Stimulated activated naive B cell treated with anti-CD40 and anti-IgM and Interleukin-4, amounts not matched to agents 10 μg/mL and 1 μg/mL and 100 μg/mL, for 72 hours (primary cell): ENCODE data around the gene ECPAS.
"Not testable (repeated sequence)": the region's sequence is repeated elsewhere in the genome, so short reads cannot be mapped to it uniquely, and the experiment has no call there.

Experiments used
- ATAC-seq, 2 donors: fragments of 150-1000 bp; cut with Tn5 transposase; replicated peaks; 2 replicates each; pipeline ENCODE4 v1.10.0; 2021; ENCODE audit warnings: moderate library complexity in 1 of 2
- DNase-seq: peaks from one replicate; pipeline ENCODE4 v3.0.0; 2021
- H3K27ac Mint-ChIP-seq: one replicate; pipeline ENCODE4 v1.8.0; 2022; ENCODE audit warnings: mild to moderate bottlenecking, mixed read lengths
- H3K27me3 Mint-ChIP-seq, 2 donors: one replicate each; pipeline ENCODE4 v1.8.0; 2022; ENCODE audit warnings: mixed read lengths in 2 of 2
- H3K36me3 Mint-ChIP-seq, 2 donors: one replicate each; pipeline ENCODE4 v1.8.0; 2022; ENCODE audit warnings: mixed read lengths in 2 of 2, mild to moderate bottlenecking in 1 of 2
- H3K4me1 Mint-ChIP-seq, 2 donors: one replicate each; pipeline ENCODE4 v1.8.0; 2022; ENCODE audit warnings: mixed read lengths in 2 of 2, mild to moderate bottlenecking in 1 of 2
- H3K4me3 Mint-ChIP-seq, 2 donors: one replicate each; pipeline ENCODE4 v1.8.0; 2022; ENCODE audit warnings: mild to moderate bottlenecking in 2 of 2, mixed read lengths in 2 of 2, moderate library complexity in 1 of 2
- H3K9me3 Mint-ChIP-seq, 2 donors: one replicate each; pipeline ENCODE4 v1.8.0; 2022; ENCODE audit warnings: mixed read lengths in 2 of 2, mild to moderate bottlenecking in 1 of 2

ECPAS gene, protein sequence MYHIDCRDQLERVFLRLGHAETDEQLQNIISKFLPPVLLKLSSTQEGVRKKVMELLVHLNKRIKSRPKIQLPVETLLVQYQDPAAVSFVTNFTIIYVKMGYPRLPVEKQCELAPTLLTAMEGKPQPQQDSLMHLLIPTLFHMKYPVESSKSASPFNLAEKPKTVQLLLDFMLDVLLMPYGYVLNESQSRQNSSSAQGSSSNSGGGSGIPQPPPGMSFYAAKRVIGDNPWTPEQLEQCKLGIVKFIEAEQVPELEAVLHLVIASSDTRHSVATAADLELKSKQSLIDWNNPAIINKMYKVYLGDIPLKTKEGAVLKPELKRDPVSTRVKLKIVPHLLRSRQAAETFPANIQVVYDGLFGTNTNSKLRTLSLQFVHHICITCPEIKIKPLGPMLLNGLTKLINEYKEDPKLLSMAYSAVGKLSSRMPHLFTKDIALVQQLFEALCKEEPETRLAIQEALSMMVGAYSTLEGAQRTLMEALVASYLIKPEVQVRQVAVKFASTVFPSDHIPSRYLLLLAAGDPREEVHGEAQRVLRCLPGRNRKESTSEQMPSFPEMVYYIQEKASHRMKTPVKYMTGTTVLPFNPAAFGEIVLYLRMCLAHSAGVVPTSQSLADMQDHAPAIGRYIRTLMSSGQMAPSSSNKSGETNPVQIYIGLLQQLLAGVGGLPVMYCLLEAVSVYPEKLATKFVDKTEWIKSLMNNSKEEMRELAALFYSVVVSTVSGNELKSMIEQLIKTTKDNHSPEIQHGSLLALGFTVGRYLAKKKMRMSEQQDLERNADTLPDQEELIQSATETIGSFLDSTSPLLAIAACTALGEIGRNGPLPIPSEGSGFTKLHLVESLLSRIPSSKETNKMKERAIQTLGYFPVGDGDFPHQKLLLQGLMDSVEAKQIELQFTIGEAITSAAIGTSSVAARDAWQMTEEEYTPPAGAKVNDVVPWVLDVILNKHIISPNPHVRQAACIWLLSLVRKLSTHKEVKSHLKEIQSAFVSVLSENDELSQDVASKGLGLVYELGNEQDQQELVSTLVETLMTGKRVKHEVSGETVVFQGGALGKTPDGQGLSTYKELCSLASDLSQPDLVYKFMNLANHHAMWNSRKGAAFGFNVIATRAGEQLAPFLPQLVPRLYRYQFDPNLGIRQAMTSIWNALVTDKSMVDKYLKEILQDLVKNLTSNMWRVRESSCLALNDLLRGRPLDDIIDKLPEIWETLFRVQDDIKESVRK (N-terminal part only)

DNA sequence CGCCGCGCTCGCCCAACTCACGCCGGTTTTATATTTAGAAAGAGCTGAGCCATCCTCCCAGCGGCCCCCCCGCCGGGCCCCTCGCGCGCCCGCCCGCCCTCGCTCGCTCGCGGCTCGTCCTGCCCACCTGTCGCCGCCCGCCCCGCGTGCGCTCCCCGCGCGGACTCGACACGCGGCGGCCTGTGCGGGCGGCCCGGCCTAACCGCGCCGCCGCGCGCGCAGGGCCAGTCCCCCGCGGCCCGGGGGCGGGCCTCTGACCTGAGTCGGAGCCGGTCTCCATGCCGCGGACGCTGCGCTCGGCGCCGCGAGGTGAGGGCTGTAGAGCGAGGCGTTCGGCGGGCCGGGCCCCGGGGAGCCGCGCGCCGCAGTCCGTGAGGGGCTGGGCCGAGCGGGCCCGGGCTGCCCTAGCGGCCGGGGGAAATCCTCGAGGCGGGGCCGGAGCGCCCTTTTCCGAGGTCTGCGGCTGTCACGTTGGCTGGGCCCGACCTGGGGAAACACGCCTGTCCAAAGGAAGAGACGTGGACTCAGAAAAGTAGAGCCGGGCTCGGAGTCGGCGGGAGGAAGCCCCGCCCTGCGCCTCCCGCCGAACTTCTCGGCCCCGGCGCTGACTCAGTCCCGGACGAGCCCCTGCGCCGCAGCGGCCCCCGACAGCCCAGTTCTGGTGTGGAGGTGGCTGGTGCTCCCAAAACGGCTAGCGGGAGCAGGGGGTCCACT, at the start of gene ECPAS:
Gene ECPAS, minus strand, starts transcription at position 526 of the 714 bp plus-strand sequence. CDS start 11,465 bp downstream, outside the sequence.
- Mint-ChIP-seq H3K9me3 (no peaks in the 10 kb centered on the region), H3K4me1 (peaks cover 16 to 29% of the 10 kb centered on the region in 2 donors), H3K36me3 (peaks cover 5 to 7% of the 10 kb centered on the region in 2 donors), H3K27ac (peak within 1 kb of the TSS; percentile 92), H3K27me3 (peaks cover 6 to 9% of the 10 kb centered on the region in 2 donors), H3K4me3 (peak within 1 kb of the TSS; percentile 86 to 95)
- peak; percentile 77 to 78 for ATAC-seq
- peak; percentile 66 for DNase-seq

DNA sequence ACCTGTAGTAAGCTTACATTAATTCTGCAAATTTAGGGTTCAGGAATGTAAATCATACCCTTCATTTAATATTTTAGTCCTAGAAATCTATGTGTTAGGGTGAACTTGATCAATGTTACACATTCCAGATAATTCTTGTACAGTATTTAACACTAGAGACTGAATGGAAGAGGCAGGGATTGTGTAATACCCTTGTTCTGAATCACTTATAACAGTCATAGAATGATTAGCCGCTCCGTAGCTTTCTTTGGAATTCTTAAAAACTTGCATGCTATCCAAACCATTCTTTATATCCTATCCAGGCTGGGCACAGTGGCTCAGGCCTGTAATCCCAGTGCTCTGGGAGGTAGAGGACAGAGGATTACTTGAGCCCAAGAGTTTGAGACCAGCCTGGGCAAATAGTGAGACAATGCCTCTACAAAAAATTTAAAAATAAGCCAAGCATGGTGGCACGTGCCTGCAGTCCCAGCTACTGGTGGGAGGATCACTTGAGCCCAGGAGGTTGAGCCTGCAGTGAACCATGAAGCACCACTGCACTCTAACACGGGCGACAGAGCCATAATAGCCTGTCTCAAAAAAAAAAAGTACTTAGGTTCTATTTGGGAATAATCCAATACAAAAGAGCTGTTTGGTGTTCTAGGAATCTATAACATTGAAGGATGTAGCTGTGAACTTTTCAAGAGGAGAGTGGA, 49.1 kb upstream of the ECPAS start:
- no peak for DNase-seq
- H3K36me3 Mint-ChIP-seq = peaks cover 8 to 14% of the 10 kb centered on the region in 2 donors
- H3K9me3 Mint-ChIP-seq = peaks cover 7 to 10% of the 10 kb centered on the region in 2 donors
- no peak for ATAC-seq
- no peak overlapping the region for H3K4me3 Mint-ChIP-seq
- no peaks in the 10 kb centered on the region for H3K4me1 Mint-ChIP-seq
- H3K27me3 Mint-ChIP-seq = no peaks in the 10 kb centered on the region
- no peak overlapping the region for H3K27ac Mint-ChIP-seq

DNA sequence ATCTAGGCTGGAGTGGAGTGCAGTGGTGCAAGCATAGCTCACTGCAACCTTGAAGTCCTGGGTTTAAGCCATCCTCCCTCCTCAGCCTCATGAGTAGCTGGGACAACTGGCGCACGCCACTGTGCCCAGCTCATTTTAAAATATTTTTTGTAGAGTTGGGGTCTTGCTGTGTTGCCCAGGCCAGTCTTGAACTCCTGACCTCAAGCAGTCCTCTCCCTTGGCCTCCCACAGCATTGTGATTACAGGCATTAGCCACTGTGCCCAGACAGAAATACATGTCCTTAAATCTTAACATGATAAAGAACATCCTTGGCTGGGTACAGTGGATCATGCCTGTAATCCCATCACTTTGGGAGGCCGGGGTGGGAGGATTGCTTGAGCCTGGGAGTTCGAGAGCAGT, 47.5 kb upstream of the ECPAS start:
- H3K27ac Mint-ChIP-seq = no peak overlapping the region
- DNase-seq = no peak

DNA sequence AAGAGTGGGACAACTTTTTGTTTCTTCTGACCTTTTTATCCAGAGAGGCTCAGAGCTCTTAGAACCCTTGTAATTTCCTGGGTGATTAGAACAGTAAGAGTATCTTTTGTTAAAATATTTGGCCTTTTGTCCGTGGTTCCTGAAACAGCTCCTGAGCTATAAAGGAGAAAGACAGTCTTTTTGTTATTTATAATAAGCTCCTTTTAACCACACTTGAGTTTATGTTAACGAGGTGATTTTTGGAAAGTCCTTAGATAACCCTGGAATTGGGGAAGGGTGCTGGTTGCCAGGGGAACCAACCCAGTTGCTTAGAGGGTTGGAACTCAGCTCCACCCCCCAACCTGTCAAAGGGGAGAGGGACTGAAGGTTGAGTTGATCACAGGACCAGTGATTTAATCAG, 45.6 kb upstream of the ECPAS start:
- Mint-ChIP-seq H3K4me1 (peaks cover 9 to 16% of the 10 kb centered on the region in 2 donors), H3K4me3 (no peak overlapping the region), H3K36me3 (peaks cover 7 to 9% of the 10 kb centered on the region in 2 donors), H3K27me3 (peaks cover 15% of the 10 kb centered on the region in 2 donors), H3K27ac (no peak overlapping the region), H3K9me3 (peaks cover 2 to 3% of the 10 kb centered on the region in 2 donors)
- ATAC-seq (no peak), DNase-seq (no peak)

More for the DNA sequence above, 47.5 kb upstream of the ECPAS start:
- no peak for ATAC-seq
- Mint-ChIP-seq H3K9me3 (peaks cover 6 to 7% of the 10 kb centered on the region in 2 donors), H3K4me1 (no peaks in the 10 kb centered on the region), H3K4me3 (no peak overlapping the region), H3K27me3 (peaks cover 0 to 3% of the 10 kb centered on the region in 2 donors), H3K36me3 (peaks cover 8 to 14% of the 10 kb centered on the region in 2 donors)

DNA sequence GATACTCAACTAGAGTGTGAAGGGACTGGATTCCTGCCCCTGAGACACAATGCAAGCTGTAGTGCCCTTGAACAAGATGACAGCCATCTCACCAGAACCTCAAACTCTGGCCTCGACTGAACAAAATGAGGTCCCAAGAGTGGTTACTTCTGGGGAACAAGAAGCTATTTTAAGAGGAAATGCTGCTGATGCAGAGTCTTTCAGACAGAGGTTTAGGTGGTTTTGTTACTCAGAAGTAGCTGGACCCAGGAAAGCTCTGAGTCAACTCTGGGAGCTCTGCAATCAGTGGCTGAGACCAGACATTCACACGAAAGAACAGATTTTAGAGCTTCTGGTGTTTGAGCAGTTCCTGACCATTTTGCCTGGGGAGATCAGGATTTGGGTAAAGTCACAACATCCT, 43.2 kb upstream of the ECPAS start:
- ATAC-seq (peak; percentile 33 to 52), DNase-seq (no peak)
- H3K27ac Mint-ChIP-seq = no peak overlapping the region
- peaks cover 0 to 8% of the 10 kb centered on the region in 2 donors for H3K9me3 Mint-ChIP-seq
- H3K4me3 Mint-ChIP-seq = no peak overlapping the region
- peaks cover 24 to 28% of the 10 kb centered on the region in 2 donors for H3K27me3 Mint-ChIP-seq
- H3K36me3 Mint-ChIP-seq = peaks cover 4% of the 10 kb centered on the region in 2 donors
- H3K4me1 Mint-ChIP-seq = peaks cover 11 to 18% of the 10 kb centered on the region in 2 donors

DNA sequence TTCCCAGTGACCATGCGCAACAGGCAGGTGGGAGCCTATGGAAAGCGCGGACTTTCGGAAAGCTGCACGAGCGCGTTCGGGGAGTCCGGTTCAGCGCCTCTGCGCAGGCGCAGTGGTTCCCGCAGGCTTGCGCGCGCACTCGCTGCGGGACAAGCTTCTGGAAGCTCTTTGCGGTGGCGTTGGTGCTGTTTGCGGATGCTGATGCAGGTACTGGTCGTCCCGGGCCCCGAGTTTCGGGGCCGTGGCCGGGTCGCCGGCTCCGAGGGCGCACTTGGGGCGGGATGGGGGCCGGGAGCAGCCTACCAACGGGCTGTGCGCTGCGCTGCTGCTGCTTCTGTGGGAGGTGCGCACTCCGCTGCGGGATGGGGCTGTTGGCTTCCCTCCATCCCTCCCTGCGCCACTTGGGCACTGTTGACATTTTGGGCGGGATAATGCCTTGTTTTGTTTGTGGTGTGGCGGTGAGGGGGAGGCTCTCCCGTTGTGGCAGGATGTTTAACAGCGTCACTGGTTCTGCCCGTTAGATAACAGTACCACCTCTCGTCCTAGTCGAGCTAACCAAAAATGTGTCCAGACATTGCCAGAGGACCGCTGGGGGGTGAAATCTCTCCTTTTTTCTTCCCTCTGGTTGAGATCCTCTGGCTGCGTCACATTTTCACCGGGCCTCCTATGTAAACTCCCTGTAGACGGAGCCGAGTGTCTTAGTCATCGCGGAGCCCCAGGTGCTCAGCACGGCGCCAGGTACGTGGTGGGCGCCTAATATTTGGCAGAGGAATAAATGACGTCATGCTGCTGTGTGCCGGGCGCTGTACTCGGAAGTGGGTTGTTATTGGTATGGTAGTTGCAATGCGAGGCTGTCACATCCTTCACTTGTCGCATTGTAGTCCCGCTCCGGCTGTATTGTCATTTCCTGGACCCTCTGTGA, 41.1 kb upstream of the ECPAS start, which contains the start of gene ZNF483:
Gene ZNF483, plus strand, starts transcription at position 124 of the 922 bp plus-strand sequence. CDS start 2,217 bp downstream, outside the sequence.
- Mint-ChIP-seq H3K9me3 (peaks cover 0 to 5% of the 10 kb centered on the region in 2 donors), H3K4me3 (peak within 1 kb of the TSS; percentile 85 to 86), H3K27ac (peak within 1 kb of the TSS; percentile 48), H3K36me3 (peaks cover 0 to 4% of the 10 kb centered on the region in 2 donors), H3K4me1 (peaks cover 11 to 18% of the 10 kb centered on the region in 2 donors), H3K27me3 (peaks cover 29 to 39% of the 10 kb centered on the region in 2 donors)
- DNase-seq (peak; percentile 49), ATAC-seq (peak; percentile 68 to 75)

DNA sequence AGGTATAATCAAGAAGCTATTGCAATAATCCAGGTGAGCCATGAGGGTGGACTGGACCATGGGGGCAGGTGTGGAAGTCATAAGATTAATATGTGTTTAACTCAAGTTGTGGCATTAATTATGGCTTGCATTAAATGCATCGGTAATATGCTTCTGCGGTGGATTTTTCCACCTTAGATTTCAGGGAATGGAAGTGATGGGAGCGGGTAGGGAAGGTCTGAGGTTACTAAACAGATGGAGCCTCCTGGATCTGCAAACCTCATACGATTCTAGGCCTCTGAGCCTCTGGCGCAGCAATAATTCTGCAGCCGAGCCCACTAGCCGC, 40.5 kb upstream of the ECPAS start:
- Mint-ChIP-seq H3K4me3 (peak overlapping the region; percentile 85 to 86), H3K27me3 (peaks cover 34 to 39% of the 10 kb centered on the region in 2 donors), H3K36me3 (peaks cover 0 to 4% of the 10 kb centered on the region in 2 donors), H3K9me3 (peaks cover 0 to 5% of the 10 kb centered on the region in 2 donors), H3K27ac (no peak overlapping the region), H3K4me1 (peaks cover 11 to 18% of the 10 kb centered on the region in 2 donors)
- no peak for DNase-seq
- no peak for ATAC-seq

DNA sequence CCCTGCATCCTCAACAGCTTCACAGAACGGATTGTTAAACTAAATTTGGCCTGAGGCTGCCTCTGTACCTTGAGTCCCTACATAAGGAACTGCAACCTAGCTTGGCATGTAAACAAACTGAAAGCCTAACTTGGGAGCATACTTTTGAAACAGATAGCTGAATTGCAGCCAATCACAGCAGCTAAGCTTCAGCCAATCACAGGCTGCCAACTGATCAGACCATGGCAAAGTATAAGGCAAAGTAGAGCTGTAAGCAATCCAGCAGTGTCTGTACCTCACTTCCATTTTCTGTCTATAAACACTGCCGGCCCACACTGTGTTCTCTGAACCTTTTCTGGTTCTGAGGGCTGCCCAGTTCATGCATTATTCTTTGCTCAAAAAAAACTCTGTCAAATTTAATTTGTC, 31.9 kb upstream of the ECPAS start:
- H3K27me3 Mint-ChIP-seq = peaks cover 9 to 22% of the 10 kb centered on the region in 2 donors
- DNase-seq = no peak
- H3K9me3 Mint-ChIP-seq = peaks cover 7% of the 10 kb centered on the region in 2 donors

DNA sequence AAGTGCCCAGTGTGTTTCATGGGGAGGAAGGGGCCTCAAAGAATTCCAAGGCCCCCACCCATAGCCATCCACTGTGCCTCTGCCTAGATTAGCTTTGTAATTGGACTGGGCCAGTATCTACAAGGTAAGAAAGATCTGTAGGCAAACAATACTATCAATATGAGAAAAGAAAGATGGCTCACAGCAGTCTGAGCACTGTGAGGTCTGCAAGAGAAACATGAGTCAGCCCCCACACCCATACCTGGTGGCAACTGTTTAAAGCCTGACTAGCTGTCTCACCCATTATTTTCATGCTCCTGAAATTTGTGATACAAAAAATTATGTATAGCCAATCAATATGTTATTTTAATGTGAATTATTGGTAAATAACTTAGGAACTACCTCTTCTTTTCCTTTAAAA, 30.8 kb upstream of the ECPAS start:
- Mint-ChIP-seq H3K9me3 (peaks cover 11% of the 10 kb centered on the region in 2 donors), H3K4me1 (no peaks in the 10 kb centered on the region), H3K27me3 (peaks cover 1 to 22% of the 10 kb centered on the region in 2 donors), H3K4me3 (no peak overlapping the region), H3K36me3 (no peaks in the 10 kb centered on the region), H3K27ac (no peak overlapping the region)
- ATAC-seq (no peak), DNase-seq (no peak)

More for the DNA sequence above, 31.9 kb upstream of the ECPAS start:
- Mint-ChIP-seq H3K27ac (no peak overlapping the region), H3K4me1 (no peaks in the 10 kb centered on the region), H3K36me3 (no peaks in the 10 kb centered on the region), H3K4me3 (no peak overlapping the region)
- ATAC-seq = peak; percentile 38 to 48

DNA sequence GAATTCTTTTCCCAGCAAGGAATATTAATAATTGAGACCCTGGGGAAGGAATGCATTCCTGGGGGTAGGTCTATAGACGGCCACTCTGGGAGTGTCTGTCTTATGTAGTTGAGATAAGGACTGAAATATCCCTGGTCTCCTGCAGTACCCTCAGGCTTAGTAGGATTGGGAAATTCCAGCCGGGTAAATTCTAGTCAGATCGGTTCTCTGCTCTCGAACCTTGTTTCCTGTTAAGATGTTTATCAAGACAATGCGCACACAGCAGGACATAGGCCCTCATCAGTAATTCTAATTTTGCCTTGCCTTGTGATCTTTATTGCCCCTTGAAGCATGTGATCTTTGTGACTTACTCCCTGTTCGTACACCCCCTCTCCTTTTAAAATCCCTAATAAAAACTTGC, 27.4 kb upstream of the ECPAS start:
- not testable (repeated sequence) for ATAC-seq, H3K27ac Mint-ChIP-seq, H3K4me3 Mint-ChIP-seq, H3K4me1 Mint-ChIP-seq, H3K36me3 Mint-ChIP-seq, DNase-seq
- H3K27me3 Mint-ChIP-seq = peaks cover 0 to 22% of the 10 kb centered on the region in 2 donors
- H3K9me3 Mint-ChIP-seq = peaks cover 11% of the 10 kb centered on the region in 2 donors

DNA sequence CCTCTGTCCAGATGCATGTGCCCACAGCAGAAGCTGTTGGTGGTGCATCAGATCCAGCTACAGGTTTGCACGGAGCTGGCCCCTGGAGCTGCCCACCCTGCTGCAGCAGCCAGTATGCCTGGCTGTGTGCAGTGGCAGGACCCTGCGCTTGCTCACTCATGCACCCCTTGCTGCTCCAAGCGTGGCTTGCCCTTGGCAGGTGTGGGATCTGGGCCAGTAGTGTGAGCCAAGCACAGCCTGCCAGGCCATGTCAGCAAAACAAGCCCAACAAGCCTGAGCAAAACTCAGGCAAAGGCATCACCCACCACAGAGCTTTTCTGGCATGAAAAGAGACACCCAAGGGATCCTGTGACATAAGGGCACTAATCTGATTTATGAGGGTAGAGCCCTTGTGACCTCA, 18.3 kb upstream of the ECPAS start:
- DNase-seq = no peak
- no peak for ATAC-seq
- H3K36me3 Mint-ChIP-seq = no peaks in the 10 kb centered on the region
- no peaks in the 10 kb centered on the region for H3K4me1 Mint-ChIP-seq
- no peak overlapping the region for H3K4me3 Mint-ChIP-seq
- no peak overlapping the region for H3K27ac Mint-ChIP-seq
- H3K27me3 Mint-ChIP-seq = peaks cover 8 to 14% of the 10 kb centered on the region in 2 donors
- no peaks in the 10 kb centered on the region for H3K9me3 Mint-ChIP-seq

DNA sequence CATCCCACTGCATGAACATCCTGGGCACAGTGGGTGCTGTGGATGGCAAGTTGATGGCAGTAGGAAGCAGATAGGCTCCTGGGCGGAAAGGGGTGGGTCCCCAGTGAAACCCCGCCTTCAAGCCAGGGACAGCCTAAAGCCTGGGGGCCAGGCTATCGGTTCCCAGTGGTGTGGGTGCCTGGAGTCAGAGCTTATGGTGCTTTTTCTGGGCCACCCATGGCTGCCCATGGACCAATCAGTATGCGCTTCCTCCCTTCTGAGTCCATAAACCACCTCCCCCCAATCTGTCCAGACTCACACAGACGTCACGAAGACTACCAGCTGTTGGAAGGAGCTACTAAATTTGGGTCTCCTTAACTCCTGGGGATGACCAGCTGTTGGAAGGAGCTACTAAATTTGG, 17.5 kb upstream of the ECPAS start:
- DNase-seq = no peak
- no peak overlapping the region for H3K27ac Mint-ChIP-seq
- no peaks in the 10 kb centered on the region for H3K4me1 Mint-ChIP-seq
- H3K36me3 Mint-ChIP-seq = no peaks in the 10 kb centered on the region
- no peak overlapping the region for H3K4me3 Mint-ChIP-seq
- H3K27me3 Mint-ChIP-seq = peaks cover 8 to 14% of the 10 kb centered on the region in 2 donors
- ATAC-seq = no peak
- no peaks in the 10 kb centered on the region for H3K9me3 Mint-ChIP-seq
